HCT116 (cell line): Measurements from ENCODE around the gene STK16. TPM values are rescaled to one million over a fixed set of nuclear protein-coding genes. Genes with fewer than 3 reads are reported as not detected.

Source experiments
- ATAC-seq: fragments of 200-7000 bp; cut with Tn5 transposase; 2 replicates; pipeline ENCODE4 v1.9.1; 2020; ENCODE audit warnings: mild to moderate bottlenecking, moderate library complexity
- BruUV-seq: library from RNA; stranded (reverse); fragments of 400-500 nt; replicated peaks from 2 replicates; lab custom pipeline; 2021; lab: Mats Ljungman, UMichigan
- CTCF ChIA-PET: fragments of 300-600 bp; sonication (Branson Sonifier 250); formaldehyde crosslinking; loops from one replicate; lab custom pipeline; 2021; ENCODE audit warnings: antibody characterized with exemption; lab: Charles Lee
- POLR2A ChIA-PET: fragments of 300-600, 350-600 bp; sonication (Branson Sonifier 250); formaldehyde crosslinking; loops from one replicate; lab custom pipeline; 2021; ENCODE audit warnings: antibody characterized with exemption; lab: Charles Lee
- RAD21 ChIA-PET, 2 experiments: fragments of 300-600 bp; sonication (Branson Sonifier 250); formaldehyde crosslinking; loops; one replicate each; lab custom pipeline; 2023; ENCODE audit warnings: low total read pairs in 2 of 2; ENCODE audit not compliant: uncharacterized antibody in 2 of 2, unreplicated experiment in 2 of 2, low non-redundant PET in 1 of 2; lab: Charles Lee
- DNase-seq: peaks from one replicate; pipeline ENCODE4 v3.0.0-alpha.2; 2010; ENCODE audit warnings: low read depth, low spot score
- H2AFZ ChIP-seq: fragments of 200-600 bp; shearing (Covaris generic), sonication (generic); 2 replicates; pipeline ENCODE4 v1.6.1; 2017; ENCODE audit warnings: low read depth, mixed run types, mixed read lengths, antibody characterized with exemption, low read length; ENCODE audit not compliant: poor library complexity, severe bottlenecking
- H3K27ac ChIP-seq: 2 replicates; pipeline ENCODE4 v1.5.1; 2012; ENCODE audit warnings: low read depth, low read length
- H3K27me3 ChIP-seq: fragments of 200-600 bp; sonication (generic); 2 replicates; pipeline ENCODE4 v1.6.1; 2016; ENCODE audit warnings: mixed run types, low read length, mixed read lengths; ENCODE audit not compliant: insufficient read depth
- H3K36me3 ChIP-seq, 2 experiments: fragments of 200-500 bp in 1 of 2; fragments of 200-600 bp in 1 of 2; sonication (Bioruptor generic) in 1 of 2; sonication (generic) in 1 of 2; 2 replicates each; pipeline versions ENCODE4 v1.5.1 to v1.6.1; 2014 to 2016; ENCODE audit warnings: low read length in 2 of 2, inconsistent platforms in 1 of 2, mixed read lengths in 1 of 2, mixed run types in 1 of 2; ENCODE audit not compliant: insufficient read depth in 2 of 2, control insufficient read depth in 1 of 2
- H3K4me1 ChIP-seq, 2 experiments: fragments of 200-600 bp in 1 of 2; sonication (generic) in 1 of 2; 2 replicates each; pipeline versions ENCODE4 v1.5.1 to v1.6.1; 2012 to 2017; ENCODE audit warnings: low read length in 2 of 2, inconsistent platforms in 1 of 2, mild to moderate bottlenecking in 1 of 2, mixed read lengths in 1 of 2, mixed run types in 1 of 2, moderate library complexity in 1 of 2; ENCODE audit not compliant: insufficient read depth in 2 of 2, control insufficient read depth in 1 of 2
- H3K4me2 ChIP-seq: fragments of 200-600 bp; sonication (generic); 2 replicates; pipeline ENCODE4 v1.6.1; 2017; ENCODE audit warnings: mixed run types, low read length, mixed read lengths
- H3K4me3 ChIP-seq, 2 experiments: fragments of 200-600 bp in 1 of 2; sonication (generic) in 1 of 2; replicated peaks in 1 of 2; 2 replicates each; pipeline ENCODE4 v1.5.1; 2011 to 2016; ENCODE audit warnings: low read length in 2 of 2, control low read depth in 1 of 2, low read depth in 1 of 2, mild to moderate bottlenecking in 1 of 2, mixed read lengths in 1 of 2, mixed run types in 1 of 2
- H3K79me2 ChIP-seq: fragments of 200-600 bp; sonication (generic); 2 replicates; pipeline ENCODE4 v1.6.1; 2017; ENCODE audit warnings: mild to moderate bottlenecking, mixed run types, low read length, moderate library complexity, mixed read lengths; ENCODE audit not compliant: insufficient read depth
- H3K9ac ChIP-seq: fragments of 200-600 bp; sonication (generic); 2 replicates; pipeline ENCODE4 v1.6.1; 2016; ENCODE audit warnings: low read length, mixed read lengths
- H3K9me2 ChIP-seq: fragments of 200-600 bp; sonication (generic), shearing (Covaris generic); 2 replicates; pipeline ENCODE4 v1.6.1; 2017; ENCODE audit warnings: mixed run types, mild to moderate bottlenecking, moderate library complexity; ENCODE audit not compliant: insufficient read depth
- H3K9me3 ChIP-seq, 2 experiments: fragments of 200-500 bp in 1 of 2; fragments of 200-600 bp in 1 of 2; sonication (Bioruptor generic) in 1 of 2; sonication (generic) in 1 of 2; 2 replicates each; pipeline ENCODE4 v1.6.1; 2014 to 2017; ENCODE audit warnings: low read length in 2 of 2, mixed read lengths in 2 of 2, inconsistent platforms in 1 of 2, low read depth in 1 of 2, mild to moderate bottlenecking in 1 of 2, mixed run types in 1 of 2, moderate library complexity in 1 of 2; ENCODE audit not compliant: control insufficient read depth in 1 of 2, insufficient read depth in 1 of 2
- H4K20me1 ChIP-seq: fragments of 200-600 bp; sonication (generic), shearing (Covaris generic); 2 replicates; pipeline ENCODE4 v1.6.1; 2017; ENCODE audit warnings: mixed run types, mild to moderate bottlenecking, moderate library complexity; ENCODE audit not compliant: insufficient read depth
- ATF3 ChIP-seq: IDR thresholded peaks from 2 replicates; pipeline ENCODE4 v1.6.1; 2012
- CBX3 ChIP-seq: IDR thresholded peaks from 2 replicates; pipeline ENCODE4 v1.6.1; 2012; ENCODE audit warnings: low read depth
- CTCF ChIP-seq, 3 experiments: fragments of 200-600 bp in 1 of 3; sonication (generic) in 1 of 3; IDR thresholded peaks in 2 of 3; conservative IDR thresholded peaks in 1 of 3; 2 replicates each; pipeline ENCODE4 v1.5.1; 2012 to 2017; ENCODE audit warnings: low read depth in 2 of 3, low read length in 2 of 3, antibody characterized with exemption in 1 of 3, borderline replicate concordance in 1 of 3, control low read depth in 1 of 3, mild to moderate bottlenecking in 1 of 3, mixed read lengths in 1 of 3, mixed run types in 1 of 3, moderate library complexity in 1 of 3; ENCODE audit not compliant: insufficient read depth in 1 of 3
- EGR1 ChIP-seq: IDR thresholded peaks from 2 replicates; pipeline ENCODE4 v1.6.1; 2012; ENCODE audit warnings: low read depth
- EZH2phosphoT487 ChIP-seq: fragments of 200-600 bp; IDR thresholded peaks from 2 replicates; pipeline ENCODE4 v1.6.1; 2018; ENCODE audit warnings: antibody characterized with exemption, borderline replicate concordance
- JUND ChIP-seq: IDR thresholded peaks from 2 replicates; pipeline ENCODE4 v1.6.1; 2012
- MAX ChIP-seq: IDR thresholded peaks from 2 replicates; pipeline ENCODE4 v1.6.1; 2012
- POLR2A ChIP-seq: IDR thresholded peaks from 2 replicates; pipeline ENCODE4 v1.7.0; 2011; ENCODE audit warnings: borderline replicate concordance; ENCODE audit not compliant: insufficient read depth, insufficient read length; ENCODE audit errors: extremely low read depth
- REST ChIP-seq: IDR thresholded peaks from 2 replicates; pipeline ENCODE4 v1.6.1; 2012; ENCODE audit warnings: low read depth
- TCF7L2 ChIP-seq: IDR thresholded peaks from 2 replicates; pipeline ENCODE4 v1.7.0; 2011; ENCODE audit warnings: borderline replicate concordance, inconsistent platforms; ENCODE audit not compliant: insufficient read depth, insufficient read length; ENCODE audit errors: extremely low read depth
- YY1 ChIP-seq: IDR thresholded peaks from 2 replicates; pipeline ENCODE4 v1.6.1; 2011; ENCODE audit warnings: low read length, low read depth, moderate library complexity, mild to moderate bottlenecking; ENCODE audit not compliant: insufficient replicate concordance; ENCODE audit errors: extremely low read depth
- intact Hi-C: fragments of 100-400 bp; cut with micrococcal nuclease; formaldehyde crosslinking; loops from 2 replicates; pipeline ENCODE4 v1.10.0; 2022
- total RNA-seq: library from RNA; stranded (reverse); gene quantifications from one replicate; pipeline ENCODE4 v1.2.1, GENCODE V29; 2021; ENCODE audit not compliant: unreplicated experiment

STK16 gene
- total RNA-seq, 1 experiment from 2014 or later = 31.4 TPM

GRCh38 chr2:219243291-219243761 is 2.0 kb upstream of the STK16 start (continued):
- TF ChIP-seq JUND (no peak), MAX (no peak), POLR2A (no peak)

GRCh38 chr2:219244789-219245147 is 511 bp upstream of the STK16 start:
- Histone ChIP-seq H3K27ac (peak overlapping the region; percentile 79), H3K4me2 (peak overlapping the region; percentile 87), H3K4me1 (peaks cover 22 to 33% of the 10 kb centered on the region in 2 experiments), H4K20me1 (no peaks in the 10 kb centered on the region), H3K79me2 (peaks cover 14% of the 10 kb centered on the region; the same call in 1 of the 2 replicates), H3K36me3 (peaks cover 0 to 5% of the 10 kb centered on the region in 2 experiments; a peak in 2 of 4 replicates)
- RAD21 ChIA-PET = no interaction called here
- ATAC-seq (no peak), DNase-seq (no peak)
- CTCF ChIA-PET = interaction anchor here (1.0 to 2.6 kb wide), 3 partner anchors 33 to 50 kb away, joined by 3 to 19 read pairs (median 3); partner anchors contain the start of gene DNAJB2
- TF ChIP-seq CBX3 (no peak), ATF3 (no peak), TCF7L2 (no peak), EZH2phosphoT487 (no peak), MAX (no peak), REST (no peak), EGR1 (no peak), YY1 (no peak), JUND (no peak), CTCF (IDR thresholded peaks at IDR 0.05 in 2 of 3, conservative IDR thresholded peaks at IDR 0.05 in 1 of 3; ENCODE audit: borderline replicate concordance in 1 of 3, insufficient read depth in 1 of 3, low read depth in 2 of 3, low read length in 2 of 3) (no peak)
- TF ChIP-seq, all 23 proteins: peak for 0
- Histone ChIP-seq H3K9me2 (no peaks in the 10 kb centered on the region), H2AFZ (peak overlapping the region; percentile 17), H3K27me3 (no peaks in the 10 kb centered on the region), H3K9ac (peak overlapping the region; percentile 82), H3K4me3 (peak overlapping the region; percentile 80 to 96), H3K9me3 (no peaks in the 10 kb centered on the region)
- POLR2A ChIA-PET = interaction anchor here (0.8 to 2.5 kb wide), 4 partner anchors 9 to 30 kb away, joined by 3 to 8 read pairs (median 7); partner anchors contain the start of genes ANKZF1, ATG9A and TUBA4A
- TSS peak; percentile 79 for BruUV-seq
- intact Hi-C loops = no loop called here
